Liver (tissue), 9 donors: Measurements from ENCODE around the gene SPTBN5. TPM values are rescaled to one million over a fixed set of nuclear protein-coding genes. Genes with fewer than 3 reads are reported as not detected.

Experiments
- DNase-seq: peaks from one replicate; pipeline ENCODE4 v3.0.0-alpha.2; 2017; ENCODE audit warnings: low spot score
- H3K27ac ChIP-seq, 2 donors: one replicate each; pipeline ENCODE4 v1.7.0; 2013; ENCODE audit warnings: inconsistent platforms in 2 of 2, low read length in 2 of 2, control low read depth in 1 of 2, low read depth in 1 of 2, mild to moderate bottlenecking in 1 of 2
- H3K27me3 ChIP-seq, 4 donors: one replicate each; pipeline versions ENCODE4 v1.6.1 to v1.7.0; 2013; ENCODE audit warnings: low read length in 3 of 4, inconsistent platforms in 1 of 4, mild to moderate bottlenecking in 1 of 4, moderate library complexity in 1 of 4; ENCODE audit not compliant: control insufficient read depth in 4 of 4, insufficient read depth in 4 of 4
- H3K36me3 ChIP-seq, 4 donors: one replicate each; pipeline versions ENCODE4 v1.6.1 to v1.7.0; 2013; ENCODE audit warnings: low read length in 3 of 4, mild to moderate bottlenecking in 3 of 4, low read depth in 1 of 4, moderate library complexity in 1 of 4; ENCODE audit not compliant: control insufficient read depth in 4 of 4, insufficient read depth in 3 of 4
- H3K4me1 ChIP-seq, 4 donors: one replicate each; pipeline versions ENCODE4 v1.6.1 to v1.7.0; 2013; ENCODE audit warnings: low read length in 3 of 4, mild to moderate bottlenecking in 3 of 4, moderate library complexity in 1 of 4; ENCODE audit not compliant: control insufficient read depth in 4 of 4, insufficient read depth in 4 of 4
- H3K4me3 ChIP-seq, 3 donors: one replicate each; pipeline versions ENCODE4 v1.6.1 to v1.7.0; 2013; ENCODE audit warnings: low read length in 3 of 3, control low read depth in 1 of 3, low read depth in 1 of 3, mild to moderate bottlenecking in 1 of 3
- H3K9ac ChIP-seq, 2 donors: one replicate each; pipeline ENCODE4 v1.7.0; 2013; ENCODE audit warnings: low read length in 2 of 2, mild to moderate bottlenecking in 2 of 2, moderate library complexity in 2 of 2, control low read depth in 1 of 2, low read depth in 1 of 2
- H3K9me3 ChIP-seq, 4 donors: one replicate each; pipeline versions ENCODE4 v1.6.1 to v1.7.0; 2013; ENCODE audit warnings: low read length in 3 of 4; ENCODE audit not compliant: control insufficient read depth in 4 of 4
- EGR1 ChIP-seq, 2 donors: IDR thresholded peaks; 2 replicates each; pipeline ENCODE4 v1.6.1; 2016 to 2018; ENCODE audit warnings: antibody characterized with exemption in 2 of 2, low read depth in 2 of 2
- FOXA1 ChIP-seq: IDR thresholded peaks from 2 replicates; pipeline ENCODE4 v1.6.1; 2016; ENCODE audit warnings: antibody characterized with exemption
- FOXA2 ChIP-seq: IDR thresholded peaks from 2 replicates; pipeline ENCODE4 v1.6.1; 2016; ENCODE audit warnings: antibody characterized with exemption
- GABPA ChIP-seq, 2 donors: IDR thresholded peaks in 1 of 2; conservative IDR thresholded peaks in 1 of 2; 2 replicates each; pipeline ENCODE4 v1.6.1; 2016; ENCODE audit warnings: antibody characterized with exemption in 2 of 2, mild to moderate bottlenecking in 1 of 2, moderate library complexity in 1 of 2
- HNF4A ChIP-seq, 2 donors: conservative IDR thresholded peaks; 2 replicates each; pipeline ENCODE4 v1.6.1; 2016; ENCODE audit warnings: antibody characterized with exemption in 2 of 2, mild to moderate bottlenecking in 2 of 2
- HNF4G ChIP-seq: IDR thresholded peaks from 2 replicates; pipeline ENCODE4 v1.6.1; 2016; ENCODE audit warnings: antibody characterized with exemption
- JUND ChIP-seq, 2 donors: IDR thresholded peaks; 2 replicates each; pipeline ENCODE4 v1.6.1; 2016; ENCODE audit warnings: antibody characterized with exemption in 2 of 2
- NR2F2 ChIP-seq: IDR thresholded peaks from 2 replicates; pipeline ENCODE4 v1.6.1; 2016; ENCODE audit warnings: antibody characterized with exemption
- RAD21 ChIP-seq, 2 donors: IDR thresholded peaks; 2 replicates each; pipeline ENCODE4 v1.6.1; 2016; ENCODE audit warnings: antibody characterized with exemption in 2 of 2, mild to moderate bottlenecking in 2 of 2
- RXRA ChIP-seq, 2 donors: IDR thresholded peaks; 2 replicates each; pipeline ENCODE4 v1.6.1; 2017 to 2018; ENCODE audit warnings: antibody characterized with exemption in 2 of 2, mild to moderate bottlenecking in 1 of 2
- SP1 ChIP-seq: IDR thresholded peaks from 2 replicates; pipeline ENCODE4 v1.6.1; 2018; ENCODE audit warnings: antibody characterized with exemption, mild to moderate bottlenecking
- TAF1 ChIP-seq: conservative IDR thresholded peaks from 2 replicates; pipeline ENCODE4 v1.6.1; 2016; ENCODE audit warnings: antibody characterized with exemption, mild to moderate bottlenecking
- YY1 ChIP-seq: IDR thresholded peaks from 2 replicates; pipeline ENCODE4 v1.6.1; 2016; ENCODE audit warnings: antibody characterized with exemption, mild to moderate bottlenecking
- WGBS: extraction: QIAGEN DNeasy Blood & Tissue Kit; methylation state at CpG from one replicate; pipeline ENCODE4 v1.1.7; 2013; 5-methylcytosine and 5-hydroxymethylcytosine counted together
- polyA plus RNA-seq, 2 donors: library from polyadenylated mRNA; stranded (reverse) in 1 of 2; unstranded in 1 of 2; fragments of 200-250 nt in 1 of 2; fragments of >200 nt in 1 of 2; fragmentation: Nextera tagmentation in 1 of 2; extraction: Ambion mirVana in 1 of 2; gene quantifications; one replicate each; pipeline versions ENCODE4 v1.2.1 to v1.2.3, GENCODE V29; 2013 to 2015
- total RNA-seq, 2 donors: library from RNA; depleted of rRNA; stranded (reverse); fragments of >200 nt; gene quantifications; one replicate each; pipeline ENCODE4 v1.2.3, GENCODE V29; 2014
- TF ChIP-seq, protein P1 (sequence below): IDR thresholded peaks from 2 replicates; pipeline ENCODE4 v1.6.1; 2016; ENCODE audit warnings: antibody characterized with exemption
- TF ChIP-seq, protein P2 (sequence below): IDR thresholded peaks from 2 replicates; pipeline ENCODE4 v1.6.1; 2016; ENCODE audit warnings: antibody characterized with exemption
- TF ChIP-seq, protein P3 (sequence below): fragments of 150-350 bp; IDR thresholded peaks from 2 replicates; pipeline ENCODE4 v1.5.1; 2017; ENCODE audit warnings: improper control_type of control experiment, low read depth, low read length; ENCODE audit not compliant: missing input control
- TF ChIP-seq, protein P4 (sequence below): IDR thresholded peaks from 2 replicates; pipeline ENCODE4 v1.6.1; 2016; ENCODE audit warnings: antibody characterized with exemption, mild to moderate bottlenecking
- TF ChIP-seq, protein P5 (sequence below): IDR thresholded peaks from 2 replicates; pipeline ENCODE4 v1.6.1; 2016; ENCODE audit warnings: antibody characterized with exemption
- donor health status: healthy.
- donor health status: healthy.
- donor health status: healthy.
- donor health status: healthy.
- donor health status: healthy.

The SPTBN5 gene
- total and polyA plus RNA-seq, 4 donors = 0.12 to 1.7 (median 0.17) TPM

DNA sequence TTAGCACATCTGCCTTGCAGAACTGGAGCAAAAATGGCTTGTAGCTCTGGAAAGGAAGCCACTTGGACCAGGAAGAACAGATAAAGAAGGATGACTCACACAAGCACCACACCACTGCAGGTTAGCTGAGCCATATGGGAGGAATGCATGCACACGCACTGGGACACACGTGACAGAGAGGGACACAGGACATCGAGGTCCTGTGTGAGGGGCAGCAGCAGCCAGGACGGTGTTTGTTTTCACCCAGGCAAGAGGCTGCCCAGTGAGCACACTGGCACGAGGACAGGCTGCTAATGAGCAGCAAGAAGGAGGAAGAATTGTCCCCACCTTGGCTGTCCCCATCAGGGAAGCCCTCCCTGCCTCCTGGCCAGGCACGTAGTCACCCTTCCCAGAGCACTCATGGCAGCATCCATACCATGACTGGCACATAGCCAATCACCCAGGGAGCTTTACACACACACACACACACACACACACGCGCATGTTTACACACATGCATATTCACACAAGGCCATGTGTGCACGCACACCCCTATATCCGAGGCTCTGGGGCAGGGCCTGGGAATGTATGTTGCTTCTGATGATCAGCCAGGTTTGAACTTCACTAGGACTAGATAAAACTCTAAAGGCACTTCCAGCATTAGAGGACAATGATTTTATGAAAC, 24.0 kb upstream of the SPTBN5 start:
- Histone ChIP-seq H3K9ac (no peak overlapping the region), H3K4me3 (no peak overlapping the region), H3K27me3 (no peaks in the 10 kb centered on the region), H3K27ac (no peak overlapping the region), H3K9me3 (peaks cover 0 to 9% (median 0%) of the 10 kb centered on the region in 4 donors), H3K4me1 (peaks cover 7 to 20% (median 13%) of the 10 kb centered on the region in 4 donors), H3K36me3 (peaks cover 0 to 5% (median 2%) of the 10 kb centered on the region in 4 donors)
- no peak for DNase-seq
- 81% methylated on average over 10 of the region's 10 CpGs for WGBS
- TF ChIP-seq SP1 (no peak), HNF4A (conservative IDR thresholded peaks at IDR 0.05) (no peak), JUND (IDR thresholded peaks at IDR 0.05) (peak in 1 of 2 donors; percentile 15)

DNA sequence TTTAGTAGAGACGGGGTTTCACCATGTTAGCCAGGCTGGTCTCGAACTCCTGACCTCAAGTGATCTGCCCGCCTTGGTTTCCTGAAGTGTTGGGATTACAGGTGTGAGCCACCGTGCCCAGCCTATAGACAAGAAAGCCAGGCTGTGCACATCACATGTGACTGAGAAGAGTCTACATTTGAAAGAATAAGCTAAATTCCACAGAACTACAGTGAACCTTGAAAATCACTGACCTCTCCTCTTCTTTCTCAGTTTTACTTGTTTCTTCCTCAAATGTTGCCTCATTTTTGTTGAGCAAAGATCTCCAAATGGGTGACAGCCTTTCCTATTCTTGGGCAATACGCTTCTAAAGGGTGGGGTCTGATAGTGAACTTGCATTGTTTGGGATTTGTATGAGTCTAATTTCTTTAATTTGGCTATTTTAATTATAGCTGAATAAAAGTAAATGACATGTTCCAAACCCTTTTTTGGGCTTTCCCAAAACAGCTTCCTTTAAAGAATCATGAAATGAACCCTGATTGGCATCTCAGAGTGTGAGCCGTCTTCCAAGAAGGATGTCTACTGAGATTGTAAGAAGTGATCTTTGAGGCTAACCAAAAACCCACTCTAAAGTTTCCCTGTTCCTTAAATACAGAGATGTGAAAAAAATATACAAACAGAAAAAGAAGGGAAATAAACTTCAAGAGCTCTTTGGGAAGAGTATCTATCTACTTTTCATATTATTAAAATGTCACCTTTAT, 21.6 kb upstream of the SPTBN5 start:
- Histone ChIP-seq H3K36me3 (peaks cover 0 to 5% (median 2%) of the 10 kb centered on the region in 4 donors), H3K27me3 (no peaks in the 10 kb centered on the region), H3K9ac (no peak overlapping the region), H3K4me1 (peaks cover 9 to 20% (median 11%) of the 10 kb centered on the region in 4 donors), H3K9me3 (no peaks in the 10 kb centered on the region), H3K27ac (no peak overlapping the region), H3K4me3 (no peak overlapping the region)
- TF ChIP-seq JUND (IDR thresholded peaks at IDR 0.05) = no peak
- TF ChIP-seq, protein P1, sequence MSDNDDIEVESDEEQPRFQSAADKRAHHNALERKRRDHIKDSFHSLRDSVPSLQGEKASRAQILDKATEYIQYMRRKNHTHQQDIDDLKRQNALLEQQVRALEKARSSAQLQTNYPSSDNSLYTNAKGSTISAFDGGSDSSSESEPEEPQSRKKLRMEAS = no peak
- TF ChIP-seq YY1 = no peak
- TF ChIP-seq SP1 = no peak
- TF ChIP-seq NR2F2 = no peak
- no peak for TF ChIP-seq FOXA1
- TF ChIP-seq, protein P2, sequence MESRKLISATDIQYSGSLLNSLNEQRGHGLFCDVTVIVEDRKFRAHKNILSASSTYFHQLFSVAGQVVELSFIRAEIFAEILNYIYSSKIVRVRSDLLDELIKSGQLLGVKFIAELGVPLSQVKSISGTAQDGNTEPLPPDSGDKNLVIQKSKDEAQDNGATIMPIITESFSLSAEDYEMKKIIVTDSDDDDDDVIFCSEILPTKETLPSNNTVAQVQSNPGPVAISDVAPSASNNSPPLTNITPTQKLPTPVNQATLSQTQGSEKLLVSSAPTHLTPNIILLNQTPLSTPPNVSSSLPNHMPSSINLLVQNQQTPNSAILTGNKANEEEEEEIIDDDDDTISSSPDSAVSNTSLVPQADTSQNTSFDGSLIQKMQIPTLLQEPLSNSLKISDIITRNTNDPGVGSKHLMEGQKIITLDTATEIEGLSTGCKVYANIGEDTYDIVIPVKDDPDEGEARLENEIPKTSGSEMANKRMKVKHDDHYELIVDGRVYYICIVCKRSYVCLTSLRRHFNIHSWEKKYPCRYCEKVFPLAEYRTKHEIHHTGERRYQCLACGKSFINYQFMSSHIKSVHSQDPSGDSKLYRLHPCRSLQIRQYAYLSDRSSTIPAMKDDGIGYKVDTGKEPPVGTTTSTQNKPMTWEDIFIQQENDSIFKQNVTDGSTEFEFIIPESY = no peak
- TF ChIP-seq FOXA2 = no peak
- TF ChIP-seq HNF4A (conservative IDR thresholded peaks at IDR 0.05) = no peak
- TF ChIP-seq EGR1 (IDR thresholded peaks at IDR 0.05; ENCODE audit: low read depth in 2 of 2) = no peak
- TF ChIP-seq, protein P3, sequence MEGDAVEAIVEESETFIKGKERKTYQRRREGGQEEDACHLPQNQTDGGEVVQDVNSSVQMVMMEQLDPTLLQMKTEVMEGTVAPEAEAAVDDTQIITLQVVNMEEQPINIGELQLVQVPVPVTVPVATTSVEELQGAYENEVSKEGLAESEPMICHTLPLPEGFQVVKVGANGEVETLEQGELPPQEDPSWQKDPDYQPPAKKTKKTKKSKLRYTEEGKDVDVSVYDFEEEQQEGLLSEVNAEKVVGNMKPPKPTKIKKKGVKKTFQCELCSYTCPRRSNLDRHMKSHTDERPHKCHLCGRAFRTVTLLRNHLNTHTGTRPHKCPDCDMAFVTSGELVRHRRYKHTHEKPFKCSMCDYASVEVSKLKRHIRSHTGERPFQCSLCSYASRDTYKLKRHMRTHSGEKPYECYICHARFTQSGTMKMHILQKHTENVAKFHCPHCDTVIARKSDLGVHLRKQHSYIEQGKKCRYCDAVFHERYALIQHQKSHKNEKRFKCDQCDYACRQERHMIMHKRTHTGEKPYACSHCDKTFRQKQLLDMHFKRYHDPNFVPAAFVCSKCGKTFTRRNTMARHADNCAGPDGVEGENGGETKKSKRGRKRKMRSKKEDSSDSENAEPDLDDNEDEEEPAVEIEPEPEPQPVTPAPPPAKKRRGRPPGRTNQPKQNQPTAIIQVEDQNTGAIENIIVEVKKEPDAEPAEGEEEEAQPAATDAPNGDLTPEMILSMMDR = no peak
- TF ChIP-seq HNF4G = no peak
- no peak for TF ChIP-seq RXRA (IDR thresholded peaks at IDR 0.05)
- TF ChIP-seq, protein P4, sequence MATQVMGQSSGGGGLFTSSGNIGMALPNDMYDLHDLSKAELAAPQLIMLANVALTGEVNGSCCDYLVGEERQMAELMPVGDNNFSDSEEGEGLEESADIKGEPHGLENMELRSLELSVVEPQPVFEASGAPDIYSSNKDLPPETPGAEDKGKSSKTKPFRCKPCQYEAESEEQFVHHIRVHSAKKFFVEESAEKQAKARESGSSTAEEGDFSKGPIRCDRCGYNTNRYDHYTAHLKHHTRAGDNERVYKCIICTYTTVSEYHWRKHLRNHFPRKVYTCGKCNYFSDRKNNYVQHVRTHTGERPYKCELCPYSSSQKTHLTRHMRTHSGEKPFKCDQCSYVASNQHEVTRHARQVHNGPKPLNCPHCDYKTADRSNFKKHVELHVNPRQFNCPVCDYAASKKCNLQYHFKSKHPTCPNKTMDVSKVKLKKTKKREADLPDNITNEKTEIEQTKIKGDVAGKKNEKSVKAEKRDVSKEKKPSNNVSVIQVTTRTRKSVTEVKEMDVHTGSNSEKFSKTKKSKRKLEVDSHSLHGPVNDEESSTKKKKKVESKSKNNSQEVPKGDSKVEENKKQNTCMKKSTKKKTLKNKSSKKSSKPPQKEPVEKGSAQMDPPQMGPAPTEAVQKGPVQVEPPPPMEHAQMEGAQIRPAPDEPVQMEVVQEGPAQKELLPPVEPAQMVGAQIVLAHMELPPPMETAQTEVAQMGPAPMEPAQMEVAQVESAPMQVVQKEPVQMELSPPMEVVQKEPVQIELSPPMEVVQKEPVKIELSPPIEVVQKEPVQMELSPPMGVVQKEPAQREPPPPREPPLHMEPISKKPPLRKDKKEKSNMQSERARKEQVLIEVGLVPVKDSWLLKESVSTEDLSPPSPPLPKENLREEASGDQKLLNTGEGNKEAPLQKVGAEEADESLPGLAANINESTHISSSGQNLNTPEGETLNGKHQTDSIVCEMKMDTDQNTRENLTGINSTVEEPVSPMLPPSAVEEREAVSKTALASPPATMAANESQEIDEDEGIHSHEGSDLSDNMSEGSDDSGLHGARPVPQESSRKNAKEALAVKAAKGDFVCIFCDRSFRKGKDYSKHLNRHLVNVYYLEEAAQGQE = no peak
- TF ChIP-seq, protein P5, sequence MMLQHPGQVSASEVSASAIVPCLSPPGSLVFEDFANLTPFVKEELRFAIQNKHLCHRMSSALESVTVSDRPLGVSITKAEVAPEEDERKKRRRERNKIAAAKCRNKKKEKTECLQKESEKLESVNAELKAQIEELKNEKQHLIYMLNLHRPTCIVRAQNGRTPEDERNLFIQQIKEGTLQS = no peak
- TF ChIP-seq TAF1 = no peak
- no peak for TF ChIP-seq GABPA (IDR thresholded peaks at IDR 0.05 in 1 of 2, conservative IDR thresholded peaks at IDR 0.05 in 1 of 2)
- no peak for TF ChIP-seq RAD21 (IDR thresholded peaks at IDR 0.05)
- WGBS = 86% methylated on average over 6 of the region's 6 CpGs
- DNase-seq = no peak
